ENCODE measurements around the gene ENO3.

ENO3 gene

GRCh38 chr17:4959261-4959965, 8.5 kb downstream of the ENO3 start:
- TF ChIP-seq CTCF (IDR thresholded peaks at IDR 0.05): no peak

- TF ChIP-seq CTCF (IDR thresholded peaks at IDR 0.05): no peak
These were observed 9.5 kb downstream of the ENO3 start for GRCh38 chr17:4960279-4960922.

GRCh38 chr17:4965311-4965986, 14.5 kb downstream of the ENO3 start:
- TF ChIP-seq CTCF (IDR thresholded peaks at IDR 0.05): no peak

GRCh38 chr17:4966844-4967538, 16.1 kb downstream of the ENO3 start:
- TF ChIP-seq CTCF (IDR thresholded peaks at IDR 0.05): no peak

GRCh38 chr17:4967539-4968485, 16.9 kb downstream of the ENO3 start, which contains the start of gene SPAG7:
TSS of gene SPAG7 (minus strand) at chr17:4967817. CDS start at chr17:4967804, 13 bp downstream.
- no peak for TF ChIP-seq CTCF (IDR thresholded peaks at IDR 0.05)

GRCh38 chr17:4968486-4969046, 17.6 kb downstream of the ENO3 start:
- TF ChIP-seq CTCF (IDR thresholded peaks at IDR 0.05): no peak

Measured in LNCAP (cell line).